ENCODE results near the gene MYO3B. TPM values are rescaled to one million over a fixed set of nuclear protein-coding genes. Genes with fewer than 3 reads are reported as not detected.

MYO3B gene
- total RNA-seq, 1 experiment from 2014 or later, result 0.63 TPM

DNA sequence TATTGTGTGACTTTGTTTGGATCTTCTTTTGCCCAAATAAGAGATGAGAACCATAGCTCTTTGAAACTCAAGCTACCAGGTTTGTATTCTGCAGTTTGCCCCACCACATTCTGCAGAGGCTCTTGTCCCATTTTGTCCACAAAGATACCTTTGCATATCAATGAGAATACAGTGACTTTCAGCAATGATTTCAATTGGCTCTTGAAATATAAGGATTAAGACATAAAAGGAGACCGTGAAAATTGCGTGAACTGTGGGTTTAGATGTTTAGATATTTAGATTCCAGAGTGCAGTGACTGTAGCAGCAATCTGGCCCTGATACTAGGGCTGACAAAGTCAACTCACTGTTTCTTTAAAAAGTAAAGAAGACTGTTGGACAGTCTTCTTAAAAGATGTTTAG, 390.6 kb downstream of the MYO3B start:
- no peaks in the 10 kb centered on the region for H3K79me1 ChIP-seq (ENCODE audit: insufficient read depth, low read depth, low read length, poor library complexity, severe bottlenecking)
- no peak overlapping the region for H3K4ac ChIP-seq (ENCODE audit: low read depth, low read length)
- Mint-ChIP-seq H3K36me3 (ENCODE audit: insufficient read depth in 1 of 3, low read depth in 3 of 3) (no peaks in the 10 kb centered on the region), H3K27ac (no peak overlapping the region), H3K4me1 (no peaks in the 10 kb centered on the region; a peak in 1 of 4 replicates), H3K9me3 (no peaks in the 10 kb centered on the region), H3K4me3 (no peak overlapping the region), H3K27me3 (ENCODE audit: low read depth) (peaks cover 5% of the 10 kb centered on the region; the same call in 1 of the 2 replicates)
- no peak overlapping the region for H3T11ph ChIP-seq (ENCODE audit: low read length)
- H2AFZ ChIP-seq (ENCODE audit: low read length), result no peak overlapping the region
- H3K56ac ChIP-seq (ENCODE audit: insufficient read length, low read depth, low read length), result no peak overlapping the region
- no peak overlapping the region for H2BK12ac ChIP-seq (ENCODE audit: insufficient read length, low read depth, low read length)
- DNase-seq, result no peak
- no peak overlapping the region for H3K14ac ChIP-seq (ENCODE audit: insufficient read depth, low read length)
- H4K20me1 ChIP-seq (ENCODE audit: control insufficient read depth, insufficient read depth, insufficient read length), result no peaks in the 10 kb centered on the region
- no peak overlapping the region for H4K8ac ChIP-seq (replicated peaks; ENCODE audit: insufficient read length, low read depth, low read length)
- H2BK20ac ChIP-seq (ENCODE audit: low read depth, low read length, poor library complexity, severe bottlenecking), result no peak overlapping the region
- H2BK120ac ChIP-seq (ENCODE audit: low read depth, low read length, poor library complexity, severe bottlenecking), result no peak overlapping the region
- H3K23me2 ChIP-seq (ENCODE audit: insufficient read length, low read depth, low read length, poor library complexity, severe bottlenecking), result no peaks in the 10 kb centered on the region
- WGBS (ENCODE audit: extremely low coverage, insufficient read length, low lambda C conversion rate), result no CpG with 5 or more reads among the region's 2 CpGs
- no peaks in the 10 kb centered on the region for H3K27me3 ChIP-seq (ENCODE audit: insufficient read depth, low read length)
- H3K9me3 ChIP-seq (ENCODE audit: control insufficient read depth, low read depth, low read length), result no peaks in the 10 kb centered on the region
- no peak overlapping the region for H2AK5ac ChIP-seq (ENCODE audit: insufficient read length, low read length)
- H3K79me2 ChIP-seq (ENCODE audit: insufficient read depth, low read length), result no peaks in the 10 kb centered on the region
- no peak overlapping the region for H2BK5ac ChIP-seq (ENCODE audit: insufficient read length, low read length)
- no peak overlapping the region for H3K4me2 ChIP-seq (ENCODE audit: insufficient read depth, insufficient read length, low read length)
- H4K5ac ChIP-seq (ENCODE audit: insufficient read length, low read depth, low read length), result no peak overlapping the region
- H3K18ac ChIP-seq (ENCODE audit: insufficient read length, low read depth, low read length), result no peak overlapping the region
- no peak for TF ChIP-seq CTCF (conservative IDR thresholded peaks at IDR 0.05)
- no peak overlapping the region for H3K23ac ChIP-seq (ENCODE audit: insufficient read length, low read depth, low read length)
- H3K27ac ChIP-seq (ENCODE audit: insufficient read length, low read depth, low read length), result no peak overlapping the region
- no peaks in the 10 kb centered on the region for H3K4me1 ChIP-seq (ENCODE audit: insufficient read depth, low read length)
- no peak overlapping the region for H3K9ac ChIP-seq (ENCODE audit: extremely low read depth, insufficient read length, low read length)
- no peak overlapping the region for H2BK15ac ChIP-seq (ENCODE audit: low read depth, low read length)
- H4K91ac ChIP-seq (ENCODE audit: insufficient read length, low read depth, low read length), result no peak overlapping the region

Data from H9 (cell line).